Stimulated activated CD8-positive, alpha-beta memory T cell treated with anti-CD3 and anti-CD28 coated beads, Interleukin-7, amount 100 ng/mL, for 24 hours (primary cell): ENCODE results near the gene TRPM7.
"Not testable (repeated sequence)": the region's sequence is repeated elsewhere in the genome, so short reads cannot be mapped to it uniquely, and the experiment has no call there.

Source experiments
- DNase-seq: peaks from one replicate; pipeline ENCODE4 v3.0.0-alpha.2; 2020; ENCODE audit warnings: low read depth

TRPM7 gene, protein sequence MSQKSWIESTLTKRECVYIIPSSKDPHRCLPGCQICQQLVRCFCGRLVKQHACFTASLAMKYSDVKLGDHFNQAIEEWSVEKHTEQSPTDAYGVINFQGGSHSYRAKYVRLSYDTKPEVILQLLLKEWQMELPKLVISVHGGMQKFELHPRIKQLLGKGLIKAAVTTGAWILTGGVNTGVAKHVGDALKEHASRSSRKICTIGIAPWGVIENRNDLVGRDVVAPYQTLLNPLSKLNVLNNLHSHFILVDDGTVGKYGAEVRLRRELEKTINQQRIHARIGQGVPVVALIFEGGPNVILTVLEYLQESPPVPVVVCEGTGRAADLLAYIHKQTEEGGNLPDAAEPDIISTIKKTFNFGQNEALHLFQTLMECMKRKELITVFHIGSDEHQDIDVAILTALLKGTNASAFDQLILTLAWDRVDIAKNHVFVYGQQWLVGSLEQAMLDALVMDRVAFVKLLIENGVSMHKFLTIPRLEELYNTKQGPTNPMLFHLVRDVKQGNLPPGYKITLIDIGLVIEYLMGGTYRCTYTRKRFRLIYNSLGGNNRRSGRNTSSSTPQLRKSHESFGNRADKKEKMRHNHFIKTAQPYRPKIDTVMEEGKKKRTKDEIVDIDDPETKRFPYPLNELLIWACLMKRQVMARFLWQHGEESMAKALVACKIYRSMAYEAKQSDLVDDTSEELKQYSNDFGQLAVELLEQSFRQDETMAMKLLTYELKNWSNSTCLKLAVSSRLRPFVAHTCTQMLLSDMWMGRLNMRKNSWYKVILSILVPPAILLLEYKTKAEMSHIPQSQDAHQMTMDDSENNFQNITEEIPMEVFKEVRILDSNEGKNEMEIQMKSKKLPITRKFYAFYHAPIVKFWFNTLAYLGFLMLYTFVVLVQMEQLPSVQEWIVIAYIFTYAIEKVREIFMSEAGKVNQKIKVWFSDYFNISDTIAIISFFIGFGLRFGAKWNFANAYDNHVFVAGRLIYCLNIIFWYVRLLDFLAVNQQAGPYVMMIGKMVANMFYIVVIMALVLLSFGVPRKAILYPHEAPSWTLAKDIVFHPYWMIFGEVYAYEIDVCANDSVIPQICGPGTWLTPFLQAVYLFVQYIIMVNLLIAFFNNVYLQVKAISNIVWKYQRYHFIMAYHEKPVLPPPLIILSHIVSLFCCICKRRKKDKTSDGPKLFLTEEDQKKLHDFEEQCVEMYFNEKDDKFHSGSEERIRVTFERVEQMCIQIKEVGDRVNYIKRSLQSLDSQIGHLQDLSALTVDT (N-terminal part only)

DNA sequence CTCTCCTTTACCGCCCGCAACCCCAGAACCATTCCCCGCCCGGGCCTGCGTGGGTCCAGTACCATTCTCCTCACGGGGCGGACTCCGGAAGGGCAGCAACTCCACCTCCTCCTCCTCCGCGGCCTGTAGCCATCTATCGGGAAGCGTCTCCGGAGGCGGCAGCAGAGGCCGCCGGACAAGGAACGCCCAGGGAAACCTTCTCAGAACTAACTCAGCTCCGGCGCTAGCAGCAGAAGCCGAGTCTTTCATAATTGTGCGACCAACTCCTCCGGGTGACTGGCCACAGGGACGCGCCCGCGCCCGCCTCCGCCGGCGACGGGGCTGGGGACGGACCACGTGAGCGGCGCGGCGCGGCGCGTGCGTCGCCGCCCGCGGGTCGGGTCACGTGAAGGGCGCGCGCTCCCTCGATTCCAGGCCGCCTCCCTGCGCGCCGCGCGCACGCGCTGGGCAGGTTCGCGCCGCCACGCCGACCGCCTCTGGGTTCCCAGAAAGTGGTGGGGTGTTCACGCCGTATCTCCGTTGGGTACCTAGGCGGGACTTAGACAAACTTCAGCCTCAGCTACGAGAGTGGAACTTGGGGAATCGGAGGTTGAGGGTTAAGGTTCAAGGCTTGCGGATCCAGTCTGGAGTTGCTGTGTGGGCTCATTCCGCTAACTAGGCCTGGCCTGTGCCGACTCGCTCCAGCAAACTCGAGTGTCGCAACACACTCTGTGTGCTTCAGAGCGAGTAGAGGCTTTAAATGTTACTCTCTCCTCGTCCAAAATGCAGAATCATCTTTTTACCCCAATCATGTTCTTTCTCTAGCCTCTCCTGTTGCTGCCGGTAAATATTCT lies at the start of gene TRPM7:
Gene TRPM7, minus strand, starts transcription at position 329 of the 833 bp plus-strand sequence. Its CDS starts 264 bp downstream, at position 65.
- peak; percentile 79 for DNase-seq

DNA sequence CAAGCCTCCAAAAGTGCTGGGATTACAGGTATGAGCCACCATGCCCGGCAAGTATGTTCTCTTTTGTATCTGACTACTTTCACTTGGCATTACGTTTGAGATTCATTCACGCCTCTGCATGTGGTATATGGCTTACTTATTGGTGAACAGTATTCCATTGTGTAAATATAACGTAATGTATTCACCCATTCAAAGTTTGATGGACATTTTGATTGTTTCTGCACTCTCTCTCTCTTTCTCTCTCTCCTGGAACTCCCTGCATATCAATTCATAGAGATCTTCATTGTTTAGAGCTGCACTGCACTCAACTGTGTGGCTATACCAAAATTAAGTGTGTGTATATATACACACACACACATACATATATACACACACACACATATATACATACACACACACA lies 48.6 kb upstream of the TRPM7 start:
- no peak for DNase-seq

DNA sequence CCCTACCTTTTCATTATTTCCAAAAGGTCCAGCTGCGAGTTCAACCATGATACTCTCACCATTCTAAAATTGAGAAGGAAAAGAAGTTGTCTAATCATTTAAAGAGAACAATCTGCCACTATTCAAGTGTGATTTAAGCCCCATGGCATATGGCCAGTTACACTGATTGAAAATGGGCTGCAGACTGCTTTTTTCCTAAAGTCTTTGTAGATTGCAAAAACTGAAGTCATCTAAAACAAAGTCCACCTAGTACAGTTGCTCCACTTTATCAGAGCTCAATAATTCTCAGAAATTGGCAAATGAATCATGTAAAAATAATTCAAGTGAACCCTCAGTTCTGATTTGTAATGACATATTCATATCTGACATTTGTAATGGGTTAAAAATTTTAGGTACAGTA lies 39.7 kb upstream of the TRPM7 start:
- no peak for DNase-seq

DNA sequence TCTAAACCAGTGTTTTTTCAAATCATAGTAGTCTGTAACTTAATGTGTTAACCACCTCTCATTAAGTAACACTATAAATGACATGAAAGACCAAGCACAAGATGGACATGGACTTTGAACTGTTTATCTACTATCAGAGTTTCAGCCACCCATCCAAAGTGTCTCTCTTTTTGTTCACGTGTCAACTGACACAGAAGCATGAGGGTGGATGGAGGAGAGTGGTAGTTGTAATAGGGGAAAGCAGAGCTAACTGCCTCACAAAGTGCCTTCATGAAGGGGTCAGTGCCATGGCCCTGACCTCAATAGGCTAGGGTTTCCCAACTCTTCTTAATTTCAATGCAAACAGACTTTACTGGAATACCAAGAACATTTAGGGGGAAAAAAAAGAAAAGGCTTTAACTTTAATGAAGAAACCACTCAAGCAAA lies 32.1 kb upstream of the TRPM7 start:
- no peak for DNase-seq

DNA sequence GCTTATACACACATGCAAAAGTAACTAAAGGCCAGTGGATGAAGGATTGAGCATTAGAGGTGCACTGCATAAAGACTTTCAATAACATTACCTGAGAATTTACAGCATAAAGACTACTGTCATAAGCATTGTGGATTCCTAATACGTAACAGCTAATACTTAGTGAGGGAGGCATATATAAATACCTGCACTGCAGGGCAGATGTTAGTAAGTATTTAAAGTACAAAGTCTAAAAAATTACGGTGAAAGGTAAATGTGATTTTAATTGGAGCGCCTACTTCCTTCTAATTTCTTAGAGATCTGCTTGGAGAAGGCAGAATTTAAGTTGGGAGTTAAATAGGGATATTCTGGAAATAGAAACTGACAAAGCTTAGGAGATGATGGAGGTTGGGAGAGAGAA lies 25.4 kb upstream of the TRPM7 start:
- DNase-seq, result no peak

DNA sequence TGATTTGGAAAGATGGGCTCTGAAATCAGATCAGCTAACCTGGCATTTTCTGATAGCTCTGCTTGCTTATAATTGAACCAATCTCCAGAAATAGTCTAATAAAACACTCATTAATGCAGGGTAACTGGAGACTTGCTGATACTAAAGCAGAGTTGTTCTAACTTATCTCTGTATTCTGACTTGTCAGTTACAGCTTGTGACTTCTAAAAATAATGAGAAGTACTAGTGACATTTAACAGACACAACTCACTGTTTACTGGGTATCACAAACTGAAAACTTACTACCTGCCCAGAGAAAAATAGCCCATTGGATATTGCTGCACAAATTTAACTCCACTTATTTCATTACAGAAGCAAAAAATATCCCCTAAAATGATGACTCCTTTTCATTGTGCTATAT lies 24.0 kb upstream of the TRPM7 start:
- DNase-seq, result no peak

DNA sequence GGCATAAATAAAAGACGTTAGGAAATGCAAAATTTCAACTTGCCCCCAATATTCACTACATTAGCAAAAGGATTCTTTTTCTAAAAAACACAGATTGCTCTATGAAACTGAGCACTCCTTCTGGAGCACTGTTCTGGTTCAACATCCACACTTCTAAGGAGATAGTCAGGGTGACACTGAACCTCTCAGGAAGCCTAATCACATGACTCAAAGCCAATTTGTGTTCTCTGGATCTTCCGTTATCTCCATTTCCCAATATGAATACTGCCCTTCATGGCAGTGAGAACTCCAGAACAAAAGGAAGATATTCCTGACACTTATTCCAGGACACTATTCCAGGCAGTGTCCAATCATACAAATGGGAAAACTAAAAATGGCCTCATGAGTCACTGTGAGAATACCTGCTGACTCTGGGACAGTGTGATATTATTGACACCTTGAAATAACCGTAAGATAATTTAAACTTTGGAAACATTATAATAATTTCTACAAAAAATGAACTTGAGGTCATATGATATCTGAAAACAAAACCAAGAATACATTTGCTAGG lies 21.4 kb upstream of the TRPM7 start:
- no peak for DNase-seq

DNA sequence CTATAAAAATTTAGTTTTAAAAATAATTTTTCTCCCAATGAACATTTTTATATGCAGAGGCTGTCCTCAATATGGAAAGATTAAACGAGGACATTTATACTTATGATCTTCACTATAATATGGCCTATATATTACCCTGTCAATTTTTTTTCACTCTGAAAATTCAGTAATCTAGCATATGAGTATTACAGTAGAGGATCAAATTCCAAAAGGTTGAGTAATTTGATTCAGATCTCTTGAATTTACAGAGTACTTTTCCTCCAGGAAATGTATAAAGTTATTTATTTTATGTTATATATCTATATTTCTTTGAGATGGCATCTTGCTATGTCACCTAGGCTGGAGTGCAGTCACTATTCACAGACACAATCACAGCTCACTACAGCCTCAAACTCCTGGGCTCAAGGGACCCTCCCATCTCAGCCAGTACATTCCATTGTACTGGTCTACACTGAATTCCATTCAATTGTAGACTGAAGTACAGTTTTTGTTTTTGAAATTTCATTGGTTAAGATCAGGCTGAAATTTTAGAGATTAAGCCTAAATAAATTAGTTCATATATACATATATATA lies 16.3 kb upstream of the TRPM7 start:
- DNase-seq, result no peak

DNA sequence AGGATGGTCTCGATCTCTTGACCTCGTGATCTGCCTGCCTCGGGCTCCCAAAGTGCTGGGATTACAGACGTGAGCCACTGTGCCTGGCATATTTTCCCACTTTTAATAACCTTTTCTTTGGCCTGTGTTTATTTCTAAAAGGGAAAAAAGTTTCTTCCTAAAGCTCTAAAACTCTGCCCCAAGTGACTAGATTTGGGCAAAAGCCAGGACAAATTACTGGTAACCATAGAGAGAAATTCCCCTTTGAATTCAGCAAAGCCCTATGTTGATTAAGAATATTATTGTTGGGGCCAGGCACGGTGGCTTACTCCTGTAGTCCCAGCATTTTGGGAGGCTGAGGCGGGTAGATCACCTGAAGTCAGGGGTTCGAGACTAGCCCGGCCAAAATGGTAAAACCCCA lies 11.5 kb upstream of the TRPM7 start:
- DNase-seq, result no peak

DNA sequence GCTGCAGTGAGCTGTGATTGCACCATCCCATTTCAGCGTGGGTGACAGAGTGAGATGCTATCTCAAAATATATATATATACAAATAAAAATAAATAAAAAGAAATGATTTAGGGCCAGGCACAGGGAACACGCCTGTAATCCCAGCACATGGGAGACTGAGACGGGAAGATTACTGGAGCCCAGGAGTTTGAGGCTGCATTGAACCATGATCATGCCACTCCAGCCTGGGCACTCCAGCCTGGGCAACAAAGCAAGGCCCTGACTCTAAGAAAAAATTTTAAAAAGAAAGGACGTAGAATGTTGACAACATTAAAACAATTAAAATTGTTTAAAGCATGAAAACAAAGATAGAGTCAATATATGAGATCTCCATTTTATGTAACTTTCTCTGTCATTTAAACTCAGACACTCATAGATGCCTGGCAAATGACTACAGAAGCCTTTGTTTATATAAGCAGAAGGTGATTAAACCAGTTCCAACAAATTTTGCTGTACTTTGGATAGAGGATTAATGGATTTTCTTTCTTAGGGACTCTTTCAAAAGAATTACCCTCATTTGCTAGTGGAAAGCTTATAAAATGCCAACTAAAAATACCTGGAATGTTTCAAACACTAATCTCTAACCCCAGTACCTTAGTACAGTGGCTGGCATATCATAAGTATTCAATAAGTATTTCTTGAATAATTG lies 10.7 kb upstream of the TRPM7 start:
- DNase-seq, result no peak

DNA sequence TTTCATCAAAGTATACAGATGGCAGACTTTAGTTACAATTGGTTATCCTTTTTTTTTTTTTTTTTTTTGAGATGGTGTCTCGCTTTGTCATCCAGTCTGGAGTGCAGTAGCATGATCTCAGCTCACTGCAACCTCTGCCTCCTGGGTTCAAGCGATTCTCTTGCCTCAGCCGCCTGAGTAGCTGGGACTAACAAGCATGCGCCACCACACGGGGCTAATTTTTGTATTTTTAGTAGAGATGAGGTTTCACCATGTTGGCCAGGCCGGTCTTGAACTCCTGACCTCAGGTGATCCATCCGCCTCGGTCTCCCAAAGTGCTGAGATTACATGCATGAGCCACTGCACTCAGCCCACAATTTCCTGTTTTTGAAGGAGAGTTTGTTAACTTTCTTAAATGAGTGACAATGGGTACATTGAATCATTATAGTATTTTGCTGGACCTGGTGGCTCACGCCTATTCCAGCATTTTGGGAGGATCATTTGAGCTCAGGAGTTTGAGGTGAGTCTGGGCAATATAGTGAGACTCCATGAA lies 8.1 kb upstream of the TRPM7 start:
- DNase-seq, result not testable (repeated sequence)

DNA sequence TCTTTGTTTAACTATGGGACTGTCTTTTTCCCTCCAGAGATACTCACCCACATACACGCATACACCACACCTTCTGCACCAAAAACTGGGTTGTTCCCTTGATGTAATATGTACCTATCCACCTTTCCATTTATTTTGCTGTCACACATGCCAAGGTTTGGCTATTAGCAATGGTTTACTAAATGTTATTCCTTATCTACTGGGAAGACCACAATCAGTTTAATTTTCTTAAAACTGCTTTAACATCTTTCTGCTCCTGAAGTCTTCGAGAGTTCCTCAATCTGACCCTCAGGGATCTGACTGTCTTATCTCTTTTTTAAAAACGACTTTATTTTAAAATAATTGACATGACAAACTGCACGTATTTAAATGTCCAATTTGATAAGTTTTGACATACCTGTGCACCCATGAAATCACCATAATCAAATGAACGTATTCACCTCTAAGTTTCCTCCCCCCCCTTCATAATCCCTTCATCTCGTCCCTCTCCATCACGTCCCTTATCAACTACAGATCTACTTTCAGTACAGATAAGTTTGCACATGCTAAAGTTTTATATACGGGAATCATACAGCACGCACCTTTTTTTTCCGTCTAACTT lies 805 bp upstream of the TRPM7 start:
- no peak for DNase-seq

DNA sequence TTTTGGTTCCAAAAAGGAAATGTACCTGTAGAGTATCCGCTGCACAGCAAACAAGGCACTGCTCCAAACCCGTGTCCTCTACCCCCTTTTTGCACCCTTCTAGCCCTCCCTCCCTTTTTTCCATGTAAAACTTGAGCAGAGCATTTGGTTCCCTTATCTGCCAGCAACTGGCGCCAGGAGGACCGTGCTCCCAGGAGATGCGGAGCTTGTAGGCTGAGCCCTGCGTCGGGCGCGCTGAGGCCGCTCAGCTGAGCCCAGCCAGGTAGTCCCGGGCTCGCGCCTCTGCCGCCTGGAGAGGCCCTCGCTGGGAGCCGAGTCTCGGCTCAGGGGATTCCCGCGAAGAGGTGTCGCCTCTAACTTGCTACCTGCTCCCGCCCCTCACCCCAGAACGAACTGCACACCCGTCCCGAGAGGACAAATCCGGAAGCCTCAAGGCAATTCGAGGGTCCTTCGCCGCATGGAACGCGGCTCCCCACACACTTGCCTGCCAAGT lies 575 bp downstream of the TRPM7 start:
- no peak for DNase-seq

DNA sequence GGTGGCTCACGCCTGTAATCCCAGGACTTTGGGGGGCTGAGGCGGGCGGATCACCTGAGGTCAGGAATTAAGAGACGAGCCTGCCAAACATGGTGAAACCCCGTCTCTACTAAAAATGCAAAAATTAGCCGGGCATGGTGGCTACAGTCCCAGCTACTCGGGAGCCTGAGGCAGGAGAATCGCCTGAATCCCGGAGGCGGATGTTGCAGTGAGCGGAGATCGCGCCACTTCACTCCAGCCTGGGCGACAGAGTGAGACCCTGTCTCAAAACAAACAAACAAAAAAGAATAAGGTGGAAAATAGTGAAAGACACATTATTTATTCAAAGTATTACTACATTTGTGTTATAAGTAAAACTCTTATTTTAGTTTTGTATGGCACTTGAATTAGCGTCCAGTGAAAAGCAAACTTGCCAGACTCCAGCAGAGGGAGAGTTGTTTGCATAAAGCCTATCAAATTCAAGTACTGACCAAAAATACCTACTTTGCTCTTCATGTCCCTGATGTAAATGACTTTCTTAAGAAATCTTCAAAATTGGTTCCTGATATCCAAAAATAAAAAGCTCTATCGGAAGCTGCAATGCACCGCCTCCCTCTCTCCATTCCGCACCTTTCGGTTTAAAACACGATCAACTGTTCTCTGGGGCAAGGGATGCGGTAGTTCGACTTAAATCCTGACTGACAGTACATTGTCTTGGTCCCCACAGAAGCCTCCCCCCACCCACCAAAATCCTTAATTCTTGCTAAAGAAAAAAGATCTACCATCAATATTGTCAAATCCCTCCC lies 1.2 kb downstream of the TRPM7 start:
- DNase-seq, result no peak

DNA sequence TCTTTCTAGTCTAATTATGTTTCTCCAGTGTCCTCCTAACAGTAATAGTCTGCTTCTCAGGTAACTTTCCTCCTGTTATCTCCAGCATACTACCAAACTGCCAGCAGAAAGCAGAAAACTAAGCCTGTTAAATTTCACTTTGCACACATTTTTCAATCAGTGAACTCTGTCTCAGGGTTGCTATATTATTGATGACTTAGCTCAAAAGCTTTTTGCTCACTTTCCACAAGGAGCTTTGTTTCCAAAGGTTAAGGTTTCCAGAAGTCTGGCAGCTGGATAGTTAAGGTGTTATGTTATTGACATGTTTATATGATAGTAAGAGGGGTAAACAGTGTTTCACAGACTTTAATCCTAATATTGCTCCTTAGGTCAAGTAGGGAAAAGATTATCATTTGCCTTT lies 5.1 kb downstream of the TRPM7 start:
- DNase-seq, result no peak

DNA sequence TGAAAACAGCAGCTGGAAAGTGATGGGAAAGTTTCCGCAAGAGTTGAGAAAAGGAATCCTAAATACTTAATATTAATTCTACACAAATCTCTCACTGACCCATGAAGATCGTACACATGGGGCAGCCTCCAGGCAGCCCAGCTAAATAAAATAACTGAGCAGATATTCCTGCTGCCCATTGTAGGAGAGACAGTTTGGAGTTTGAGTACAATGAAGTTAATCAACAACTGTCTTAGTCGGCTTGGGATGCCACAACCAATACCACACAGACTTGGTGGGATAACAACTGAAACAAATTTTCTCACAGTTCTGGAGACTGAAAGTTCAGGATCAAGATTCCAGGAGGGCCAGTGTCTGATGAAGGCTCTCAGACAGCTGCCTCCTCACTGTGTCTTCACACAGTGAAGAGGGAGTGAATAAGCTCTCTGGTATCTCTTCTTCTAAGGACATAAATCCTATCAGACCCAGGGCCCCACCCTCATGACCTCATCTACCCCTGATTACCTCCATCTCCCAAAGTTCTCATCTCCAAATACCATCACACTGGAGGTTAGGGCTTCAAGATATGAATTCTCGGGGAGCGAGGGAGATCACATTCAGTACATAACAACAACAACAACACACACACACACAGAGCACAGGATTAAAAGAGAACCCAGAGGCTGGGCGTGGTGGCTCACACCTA lies 9.7 kb downstream of the TRPM7 start:
- no peak for DNase-seq

DNA sequence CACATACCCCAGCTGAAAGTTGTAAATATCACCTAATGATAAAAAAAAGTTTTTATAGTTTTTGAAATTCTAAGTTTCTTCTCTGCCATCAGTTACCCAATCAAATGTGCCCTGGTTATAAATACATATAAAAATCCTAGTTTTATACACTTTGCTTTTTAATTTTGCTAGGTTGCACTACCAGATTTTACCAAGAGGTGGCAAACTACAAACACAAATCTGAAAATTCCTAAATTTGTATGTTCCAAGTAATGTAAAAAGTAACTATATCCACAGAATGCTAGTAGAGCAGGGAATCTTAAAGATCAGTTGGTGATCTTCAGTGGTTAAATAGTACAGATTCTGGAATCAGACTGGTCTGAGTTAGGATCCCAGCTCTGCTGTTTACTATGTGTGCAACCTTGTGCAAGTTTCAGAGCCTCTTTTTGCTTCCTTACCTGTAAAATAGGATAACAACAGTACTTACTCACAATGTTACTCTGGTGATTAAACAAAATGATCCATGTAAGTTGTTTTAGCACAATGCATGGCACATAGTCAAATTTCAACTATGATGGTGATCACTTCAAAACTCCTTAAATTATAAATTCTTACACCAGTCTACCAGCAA lies 11.0 kb downstream of the TRPM7 start:
- DNase-seq, result no peak
